Measurements from ENCODE around the gene NPAS3.

DNA sequence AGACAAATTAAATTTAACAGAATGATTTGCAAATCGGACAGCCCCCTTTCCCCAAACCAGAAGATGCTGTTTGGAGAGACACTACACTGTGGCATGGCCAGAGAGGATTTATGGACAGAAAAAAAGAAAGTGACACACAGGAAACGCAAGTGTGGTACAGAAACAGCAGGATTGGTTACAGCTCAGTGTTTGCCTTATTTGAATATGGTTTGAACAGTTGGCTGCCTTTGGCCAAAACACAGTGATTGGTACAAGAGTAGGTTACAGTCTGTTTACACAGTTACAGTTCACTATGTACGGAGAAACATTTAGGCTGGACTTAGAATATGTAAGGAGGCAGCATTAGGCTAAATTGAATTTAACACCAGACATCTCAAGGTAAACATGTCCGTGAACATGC is 335.3 kb downstream of the NPAS3 start:
- no peak for TF ChIP-seq EZH2 (IDR thresholded peaks at IDR 0.05; ENCODE audit: low read length, unreplicated experiment)
- TF ChIP-seq CTCF (conservative IDR thresholded peaks at IDR 0.05; ENCODE audit: low read depth, low read length) = no peak

Data from PC-3 (cell line).